ENCODE results near the gene FBXL2.
"Not testable (repeated sequence)": the region's sequence is repeated elsewhere in the genome, so short reads cannot be mapped to it uniquely, and the experiment has no call there.

The FBXL2 gene

GRCh38 chr3:33385423-33385822 lies 108.2 kb downstream of the FBXL2 start:
- in situ Hi-C loops (cut with MboI; ENCODE audit: low sequenced_read_pairs): no loop called here

GRCh38 chr3:33386631-33387030 lies 109.4 kb downstream of the FBXL2 start:
- in situ Hi-C loops (cut with MboI; ENCODE audit: low sequenced_read_pairs): no loop called here

DNA sequence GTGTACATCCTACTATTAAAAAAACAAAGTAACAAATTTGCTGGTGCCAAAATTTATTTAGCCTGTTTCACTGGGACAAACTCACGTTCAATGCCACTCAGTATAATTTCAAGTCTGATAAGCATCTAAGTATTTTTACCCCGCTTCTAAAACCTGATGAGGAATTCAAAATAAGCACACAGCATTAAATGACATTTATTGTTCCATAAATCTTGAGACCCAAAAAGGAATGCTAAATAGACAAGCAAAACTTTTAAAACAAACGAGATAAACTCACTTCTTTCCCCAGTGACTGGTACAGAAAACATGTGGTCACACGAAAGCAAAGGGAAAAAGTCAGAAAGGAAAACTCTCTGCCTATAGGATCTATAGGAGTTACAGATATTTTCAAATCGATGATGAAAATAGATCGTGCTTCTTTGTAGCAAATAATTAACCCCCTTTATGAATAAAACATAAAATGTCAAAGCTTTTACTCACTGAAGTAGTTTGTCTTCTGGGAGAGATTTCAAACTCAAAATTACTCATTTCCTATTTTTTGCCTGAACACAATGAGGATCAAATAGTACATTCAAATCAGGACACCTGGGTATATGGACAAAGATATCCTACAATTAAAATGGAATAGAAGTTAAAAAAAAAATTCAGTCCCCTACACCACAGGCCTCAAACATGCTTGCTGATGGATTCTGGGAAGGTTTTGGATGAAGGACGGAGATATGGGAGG lies 111.3 kb downstream of the FBXL2 start:
- in situ Hi-C loops (cut with MboI; ENCODE audit: low sequenced_read_pairs): no loop called here

- in situ Hi-C loops (cut with MboI; ENCODE audit: low sequenced_read_pairs): no loop called here
These were observed 112.7 kb downstream of the FBXL2 start for GRCh38 chr3:33389908-33390307.

GRCh38 chr3:33391255-33391995 lies 114.2 kb downstream of the FBXL2 start:
- in situ Hi-C loops (cut with MboI; ENCODE audit: low sequenced_read_pairs): no loop called here

- in situ Hi-C loops (cut with MboI; ENCODE audit: low sequenced_read_pairs): no loop called here
These were observed 114.9 kb downstream of the FBXL2 start for GRCh38 chr3:33392144-33392543.

GRCh38 chr3:33392703-33393125 lies 115.5 kb downstream of the FBXL2 start:
- in situ Hi-C loops (cut with MboI; ENCODE audit: low sequenced_read_pairs): no loop called here

DNA sequence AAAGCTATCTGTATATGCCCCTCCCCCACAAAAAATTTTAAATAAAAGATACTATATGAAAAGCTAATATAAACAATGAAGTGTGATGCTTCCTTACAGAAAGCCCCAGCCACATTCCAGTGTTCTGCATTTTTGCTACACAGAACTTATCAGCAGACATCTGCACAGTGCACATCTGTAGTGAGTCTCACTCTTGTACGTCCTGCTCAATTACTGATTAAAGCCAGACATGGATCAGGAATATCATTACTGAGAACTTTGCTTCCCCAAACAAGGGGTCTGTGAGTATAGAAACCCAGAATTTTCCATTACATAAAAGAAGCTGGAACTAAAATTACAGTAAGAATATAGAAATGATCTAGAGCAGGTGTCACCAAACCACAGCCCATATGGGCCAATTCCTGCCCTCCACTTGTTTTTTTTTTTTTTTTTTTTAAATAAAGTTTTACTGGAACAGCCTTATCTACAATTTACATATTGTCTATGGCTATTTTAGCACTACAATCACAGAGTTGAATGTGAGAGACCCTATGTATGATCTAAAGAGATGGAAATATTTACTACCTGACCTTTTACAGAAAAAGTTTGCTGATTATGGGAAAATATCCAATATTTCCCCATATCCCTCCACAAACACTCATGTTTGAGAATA lies 117.3 kb downstream of the FBXL2 start:
- in situ Hi-C loops (cut with MboI; ENCODE audit: low sequenced_read_pairs): no loop called here

GRCh38 chr3:33395900-33396299 lies 118.7 kb downstream of the FBXL2 start:
- in situ Hi-C loops (cut with MboI; ENCODE audit: low sequenced_read_pairs): no loop called here

DNA sequence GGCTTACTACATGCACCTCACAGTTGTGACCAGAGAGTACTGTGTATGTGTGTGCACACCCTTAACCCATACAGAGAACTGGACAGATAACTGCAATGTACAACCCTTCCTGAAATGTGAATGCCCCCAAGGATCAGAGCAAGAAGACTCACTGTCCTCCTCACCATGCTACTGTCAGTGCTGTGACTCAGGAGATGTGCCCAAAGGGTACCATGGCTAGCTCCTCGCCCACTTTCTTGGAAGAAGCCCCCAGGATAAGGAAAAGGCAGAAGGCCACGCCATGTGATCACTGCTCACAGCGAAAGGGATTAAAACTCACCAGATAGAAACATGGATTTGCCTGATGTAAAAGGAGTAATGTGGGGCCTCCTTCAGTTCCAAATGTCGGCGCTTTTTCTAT lies 121.2 kb downstream of the FBXL2 start:
- in situ Hi-C loops (cut with MboI; ENCODE audit: low sequenced_read_pairs): no loop called here

DNA sequence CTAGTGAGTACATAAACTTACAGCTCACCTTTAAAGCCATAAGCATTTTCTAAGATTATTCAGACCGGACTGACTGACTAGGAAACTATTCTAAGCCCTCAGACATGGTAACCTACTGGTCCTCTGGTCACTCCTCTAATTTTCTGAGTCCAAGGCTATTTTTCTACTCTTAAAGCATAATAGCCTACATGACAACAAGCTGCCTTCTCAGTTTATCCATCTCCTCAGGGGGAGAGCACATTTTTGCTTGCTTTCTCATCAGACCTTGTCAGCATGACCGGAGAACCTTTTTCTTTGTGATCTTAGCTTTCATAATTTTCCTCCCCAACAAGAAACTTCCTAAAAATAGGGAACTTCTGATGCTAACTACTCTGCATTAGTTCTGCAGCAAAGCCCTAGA lies 124.5 kb downstream of the FBXL2 start:
- in situ Hi-C loops (cut with MboI; ENCODE audit: low sequenced_read_pairs): no loop called here

DNA sequence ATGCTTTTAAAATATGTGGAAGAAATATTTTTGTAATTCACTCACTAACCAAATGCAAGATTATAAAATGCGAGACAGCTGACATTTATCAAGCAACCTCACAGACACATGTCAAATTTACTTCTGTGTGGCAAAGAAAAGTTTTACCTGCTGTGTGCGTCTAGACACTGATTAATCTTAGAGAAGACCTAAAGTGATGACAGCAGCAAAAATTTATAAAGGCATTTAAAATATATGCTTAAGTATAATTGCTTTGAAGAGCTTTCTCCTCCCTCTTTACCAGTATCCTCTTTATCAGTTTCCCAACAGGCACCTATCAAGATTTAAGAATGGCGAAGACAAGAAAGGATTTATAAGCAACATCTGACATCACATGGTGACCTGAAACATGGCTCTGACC lies 125.7 kb downstream of the FBXL2 start:
- in situ Hi-C loops (cut with MboI; ENCODE audit: low sequenced_read_pairs): no loop called here

- in situ Hi-C loops (cut with MboI; ENCODE audit: low sequenced_read_pairs): no loop called here
These were observed 126.5 kb downstream of the FBXL2 start for GRCh38 chr3:33403756-33404155.

GRCh38 chr3:33410816-33411215 lies 133.6 kb downstream of the FBXL2 start:
- in situ Hi-C loops (cut with MboI; ENCODE audit: low sequenced_read_pairs): not testable (repeated sequence)

DNA sequence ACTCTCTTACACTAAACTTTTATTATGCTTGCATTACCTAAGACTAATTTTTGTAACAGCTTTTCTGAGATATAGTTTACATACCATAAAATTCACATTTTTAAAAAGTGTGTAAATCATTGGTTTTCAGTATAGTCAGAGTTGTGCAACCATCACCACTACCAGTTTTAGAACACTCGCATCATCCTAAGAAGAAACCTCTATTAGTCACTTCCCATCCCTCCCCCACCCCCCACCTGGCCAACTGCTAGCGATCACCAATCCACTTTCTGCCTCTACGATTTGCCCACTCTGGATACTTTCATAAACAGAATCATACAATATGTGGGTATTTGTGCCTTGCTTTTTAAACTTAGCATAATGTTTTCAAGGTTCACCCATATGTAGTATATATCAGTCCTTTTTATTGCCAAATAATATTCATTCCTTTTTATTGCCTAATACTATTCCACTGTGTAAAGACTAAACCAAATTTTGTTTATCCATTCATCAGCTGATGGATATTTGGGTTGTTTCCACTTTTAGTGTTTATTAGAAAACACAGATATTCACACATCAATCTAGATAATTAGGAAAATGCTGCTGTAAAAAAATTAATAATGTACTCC lies 139.9 kb downstream of the FBXL2 start:
- in situ Hi-C loops (cut with MboI; ENCODE audit: low sequenced_read_pairs): no loop called here

GRCh38 chr3:33419948-33420347 lies 142.7 kb downstream of the FBXL2 start:
- in situ Hi-C loops (cut with MboI; ENCODE audit: low sequenced_read_pairs): no loop called here

DNA sequence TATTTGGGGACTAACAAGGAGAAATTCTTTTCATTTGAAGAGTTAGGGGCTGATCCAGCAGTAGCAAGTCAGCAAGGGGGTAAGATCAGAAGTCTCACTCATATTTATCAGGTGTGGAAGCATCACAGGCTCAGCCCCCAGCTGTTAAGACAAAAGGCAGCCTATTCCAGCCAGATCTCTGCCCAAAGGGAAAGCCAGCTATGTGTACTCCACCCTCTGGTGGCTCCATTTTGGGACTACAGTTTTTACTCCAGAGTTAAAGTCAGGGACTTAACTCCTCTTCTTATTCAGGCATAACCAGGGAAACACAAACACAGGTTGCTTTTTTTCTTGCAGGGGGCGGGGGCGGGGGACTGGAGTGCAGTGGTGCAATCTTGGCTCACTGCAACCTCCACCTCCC lies 143.7 kb downstream of the FBXL2 start:
- in situ Hi-C loops (cut with MboI; ENCODE audit: low sequenced_read_pairs): no loop called here

- in situ Hi-C loops (cut with MboI; ENCODE audit: low sequenced_read_pairs): no loop called here
These were observed 147.6 kb downstream of the FBXL2 start for GRCh38 chr3:33424606-33425452.

- in situ Hi-C loops (cut with MboI; ENCODE audit: low sequenced_read_pairs): no loop called here
These were observed 148.2 kb downstream of the FBXL2 start for GRCh38 chr3:33425453-33425852.

GRCh38 chr3:33426068-33426467 lies 148.8 kb downstream of the FBXL2 start:
- in situ Hi-C loops (cut with MboI; ENCODE audit: low sequenced_read_pairs): no loop called here

Data from hTERT RPE-1 (cell line).